ENCODE results near the gene CD164L2. TPM values are rescaled to one million over a fixed set of nuclear protein-coding genes. Genes with fewer than 3 reads are reported as not detected.

Gene CD164L2
- total RNA-seq, 4 donors from 2014 or later: not detected

GRCh38 chr1:27358038-27358927, 24.9 kb downstream of the CD164L2 start:
- DNase-seq: no peak
- in situ Hi-C loops (cut with MboI; ENCODE audit: low pct_ligation_motif_present in 1 of 4, low pct_unique_long_range_greater_than_20kb in 1 of 4, low sequenced_read_pairs in 3 of 4): no loop called here
- intact Hi-C loops (cut with DNase I; ENCODE audit: low total_unique reads): no loop called here
- TF ChIP-seq POLR2A (IDR thresholded peaks at IDR 0.05) (no peak), POLR2AphosphoS5 (IDR thresholded peaks at IDR 0.05) (no peak), CTCF (IDR thresholded peaks at IDR 0.05) (no peak), EP300 (IDR thresholded peaks at IDR 0.05; ENCODE audit: low read depth) (no peak)
- no peaks in the 10 kb centered on the region for H3K9me3 ChIP-seq
- H3K4me3 ChIP-seq: no peak overlapping the region
- H3K27me3 ChIP-seq: no peaks in the 10 kb centered on the region
- H3K27ac ChIP-seq: no peak overlapping the region
- WGBS, 2 donors (ENCODE audit: low coverage in 1 of 2): 89 to 96% methylated on average over 3 to 21 of the region's 21 CpGs
- H3K36me3 ChIP-seq: no peaks in the 10 kb centered on the region
- peaks cover 8 to 26% (median 24%) of the 10 kb centered on the region in 4 donors for H3K4me1 ChIP-seq

- TF ChIP-seq POLR2AphosphoS5 (IDR thresholded peaks at IDR 0.05) (peak in 1 of 3 donors; percentile 14), CTCF (IDR thresholded peaks at IDR 0.05) (peak; percentile 97 to 100 (median 99)), EP300 (IDR thresholded peaks at IDR 0.05; ENCODE audit: low read depth) (no peak), POLR2A (IDR thresholded peaks at IDR 0.05) (no peak)
- DNase-seq: peak; percentile 80
- H3K27ac ChIP-seq: peak overlapping the region; percentile 51 to 79 (median 62)
- H3K27me3 ChIP-seq: no peaks in the 10 kb centered on the region
- intact Hi-C loops (cut with DNase I; ENCODE audit: low total_unique reads) (loop anchor here (2.0 kb wide), 1 partner anchor 37 kb away; no protein-coding TSS in a partner anchor), in situ Hi-C loops (cut with MboI; ENCODE audit: low pct_ligation_motif_present in 1 of 4, low pct_unique_long_range_greater_than_20kb in 1 of 4, low sequenced_read_pairs in 3 of 4) (no loop called here)
- H3K9me3 ChIP-seq: no peaks in the 10 kb centered on the region
- H3K36me3 ChIP-seq: no peaks in the 10 kb centered on the region
- peaks cover 8 to 26% (median 24%) of the 10 kb centered on the region in 4 donors for H3K4me1 ChIP-seq
- 45% methylated on average over 16 of the region's 40 CpGs; no CpG with 5 or more reads in 1 of the 2 donors for WGBS, 2 donors (ENCODE audit: low coverage in 1 of 2)
- peak overlapping the region in 3 of 4 donors; percentile 7 to 44 (median 22) for H3K4me3 ChIP-seq
Measured at GRCh38 chr1:27357281-27358037, 25.7 kb downstream of the CD164L2 start.

- peak overlapping the region in 3 of 4 donors; percentile 7 to 44 (median 22) for H3K4me3 ChIP-seq
- intact Hi-C loops (cut with DNase I; ENCODE audit: low total_unique reads) (loop anchor here (2.0 kb wide), 1 partner anchor 38 kb away; no protein-coding TSS in a partner anchor), in situ Hi-C loops (cut with MboI; ENCODE audit: low pct_ligation_motif_present in 1 of 4, low pct_unique_long_range_greater_than_20kb in 1 of 4, low sequenced_read_pairs in 3 of 4) (no loop called here)
- WGBS, 2 donors (ENCODE audit: low coverage in 1 of 2): 52% methylated on average over 30 of the region's 37 CpGs; no CpG with 5 or more reads in 1 of the 2 donors
- H3K9me3 ChIP-seq: no peaks in the 10 kb centered on the region
- TF ChIP-seq POLR2A (IDR thresholded peaks at IDR 0.05) (peak; percentile 59), EP300 (IDR thresholded peaks at IDR 0.05; ENCODE audit: low read depth) (no peak), POLR2AphosphoS5 (IDR thresholded peaks at IDR 0.05) (peak in 1 of 3 donors; percentile 79), CTCF (IDR thresholded peaks at IDR 0.05) (no peak)
- no peaks in the 10 kb centered on the region for H3K27me3 ChIP-seq
- peak; percentile 87 for DNase-seq
- peak overlapping the region; percentile 51 to 79 (median 62) for H3K27ac ChIP-seq
- peaks cover 8 to 27% (median 24%) of the 10 kb centered on the region in 4 donors for H3K4me1 ChIP-seq
- H3K36me3 ChIP-seq: no peaks in the 10 kb centered on the region
Measured at GRCh38 chr1:27356619-27357280, 26.4 kb downstream of the CD164L2 start.

Data from transverse colon (tissue), 4 donors.